Neutrophil (primary cell): ENCODE measurements around the gene ADCY4.
A peak's percentile ranks its signal among the peaks of the same experiment; 100 is the strongest.

Experiments
- H3K27ac ChIP-seq: fragments of 200-600 bp; sonication (generic); 2 replicates; pipeline ENCODE4 v1.5.1; 2016; ENCODE audit warnings: mild to moderate bottlenecking, moderate library complexity
- H3K27me3 ChIP-seq: fragments of 200-600 bp; sonication (generic); 2 replicates; pipeline ENCODE4 v1.6.0; 2016; ENCODE audit warnings: mild to moderate bottlenecking
- H3K36me3 ChIP-seq: fragments of 200-600 bp; sonication (generic); 2 replicates; pipeline ENCODE4 v1.5.1; 2017
- H3K4me1 ChIP-seq, 2 experiments: fragments of 200-600 bp in 1 of 2; sonication (generic) in 1 of 2; 1 replicate in 1 of 2; 2 replicates in 1 of 2; pipeline versions ENCODE4 v1.5.1 to v1.6.1; 2013 to 2016; ENCODE audit warnings: low read depth in 1 of 2, low read length in 1 of 2, mild to moderate bottlenecking in 1 of 2, moderate library complexity in 1 of 2; ENCODE audit not compliant: control insufficient read depth in 1 of 2, insufficient read depth in 1 of 2
- H3K4me3 ChIP-seq, 2 experiments: fragments of 200-600 bp in 1 of 2; sonication (generic) in 1 of 2; 1 replicate in 1 of 2; 2 replicates in 1 of 2; pipeline ENCODE4 v1.5.1; 2013 to 2016; ENCODE audit warnings: low read depth in 1 of 2, low read length in 1 of 2, mild to moderate bottlenecking in 1 of 2, moderate library complexity in 1 of 2
- H3K9me3 ChIP-seq: fragments of 200-600 bp; sonication (generic); 2 replicates; pipeline ENCODE4 v1.5.1; 2016
- CTCF ChIP-seq: fragments of 200-600 bp; sonication (generic); IDR thresholded peaks from 2 replicates; pipeline ENCODE4 v1.5.1; 2016; ENCODE audit warnings: antibody characterized with exemption

The ADCY4 gene

GRCh38 chr14:24335461-24336171 is 745 bp upstream of the ADCY4 start:
- H3K4me3 ChIP-seq, result peak overlapping the region in 1 of 2 experiments; percentile 72
- H3K36me3 ChIP-seq, result peaks cover 33% of the 10 kb centered on the region
- peak overlapping the region; percentile 21 for H3K27ac ChIP-seq
- H3K4me1 ChIP-seq, result peaks cover 89 to 94% of the 10 kb centered on the region in 2 experiments
- no peaks in the 10 kb centered on the region for H3K9me3 ChIP-seq
- TF ChIP-seq CTCF, result no peak
- peaks cover 17% of the 10 kb centered on the region for H3K27me3 ChIP-seq

GRCh38 chr14:24332268-24332993 is 2.4 kb downstream of the ADCY4 start:
- TF ChIP-seq CTCF, result peak; percentile 84
- Histone ChIP-seq H3K4me3 (peak overlapping the region; percentile 65 to 72), H3K27me3 (peaks cover 17% of the 10 kb centered on the region), H3K27ac (peak overlapping the region; percentile 91), H3K36me3 (peaks cover 18% of the 10 kb centered on the region), H3K9me3 (no peaks in the 10 kb centered on the region), H3K4me1 (peaks cover 97 to 100% of the 10 kb centered on the region in 2 experiments)

GRCh38 chr14:24331731-24332267 is 3.1 kb downstream of the ADCY4 start:
- Histone ChIP-seq H3K36me3 (peaks cover 12% of the 10 kb centered on the region), H3K27me3 (peaks cover 17% of the 10 kb centered on the region), H3K4me3 (peak overlapping the region; percentile 65 to 72), H3K9me3 (no peaks in the 10 kb centered on the region), H3K4me1 (peaks cover 99 to 100% of the 10 kb centered on the region in 2 experiments), H3K27ac (peak overlapping the region; percentile 91)
- TF ChIP-seq CTCF, result no peak

GRCh38 chr14:24330973-24331674 is 3.7 kb downstream of the ADCY4 start:
- peak overlapping the region; percentile 91 for H3K27ac ChIP-seq
- H3K4me3 ChIP-seq, result peak overlapping the region in 1 of 2 experiments; percentile 72
- H3K27me3 ChIP-seq, result peaks cover 17% of the 10 kb centered on the region
- peaks cover 5% of the 10 kb centered on the region for H3K36me3 ChIP-seq
- H3K4me1 ChIP-seq, result peaks cover 99 to 100% of the 10 kb centered on the region in 2 experiments
- no peak for TF ChIP-seq CTCF
- no peaks in the 10 kb centered on the region for H3K9me3 ChIP-seq

GRCh38 chr14:24329736-24330135 is 5.1 kb downstream of the ADCY4 start:
- TF ChIP-seq CTCF, result no peak
- Histone ChIP-seq H3K4me3 (peak overlapping the region in 1 of 2 experiments; percentile 9), H3K4me1 (peaks cover 98 to 99% of the 10 kb centered on the region in 2 experiments), H3K9me3 (no peaks in the 10 kb centered on the region), H3K27ac (peak overlapping the region; percentile 91), H3K27me3 (peaks cover 10% of the 10 kb centered on the region), H3K36me3 (peaks cover 5% of the 10 kb centered on the region)
